ENCODE measurements around the gene PRDM10.

Gene PRDM10

DNA sequence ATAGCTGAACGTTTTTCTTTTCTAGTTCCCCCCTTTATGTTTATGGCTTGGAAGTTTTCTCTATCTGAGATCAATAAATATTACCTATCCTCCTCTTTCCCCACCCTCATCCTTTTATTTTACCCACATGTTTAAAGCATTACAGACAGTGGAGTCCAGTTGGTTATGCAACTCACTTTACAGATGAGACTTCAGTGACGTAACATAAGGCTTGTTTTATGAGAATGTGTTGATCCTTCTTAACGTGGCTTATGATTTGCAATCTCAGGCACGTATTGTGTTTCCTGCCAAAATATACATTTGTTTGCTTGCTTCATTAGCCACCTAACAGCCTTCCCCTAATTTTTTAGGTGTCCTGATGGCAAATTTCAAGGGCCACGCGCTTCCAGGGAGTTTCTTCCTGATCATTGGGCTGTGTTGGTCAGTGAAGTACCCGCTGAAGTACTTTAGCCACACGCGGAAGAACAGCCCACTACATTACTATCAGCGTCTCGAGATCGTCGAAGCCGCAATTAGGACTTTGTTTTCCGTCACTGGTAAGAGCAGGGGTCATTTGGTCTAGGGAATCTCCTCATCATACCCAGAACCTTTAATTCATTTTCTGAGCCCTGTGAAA, 150.4 kb downstream of the PRDM10 start:
- DNase-seq = no peak
- TF ChIP-seq, protein P1, sequence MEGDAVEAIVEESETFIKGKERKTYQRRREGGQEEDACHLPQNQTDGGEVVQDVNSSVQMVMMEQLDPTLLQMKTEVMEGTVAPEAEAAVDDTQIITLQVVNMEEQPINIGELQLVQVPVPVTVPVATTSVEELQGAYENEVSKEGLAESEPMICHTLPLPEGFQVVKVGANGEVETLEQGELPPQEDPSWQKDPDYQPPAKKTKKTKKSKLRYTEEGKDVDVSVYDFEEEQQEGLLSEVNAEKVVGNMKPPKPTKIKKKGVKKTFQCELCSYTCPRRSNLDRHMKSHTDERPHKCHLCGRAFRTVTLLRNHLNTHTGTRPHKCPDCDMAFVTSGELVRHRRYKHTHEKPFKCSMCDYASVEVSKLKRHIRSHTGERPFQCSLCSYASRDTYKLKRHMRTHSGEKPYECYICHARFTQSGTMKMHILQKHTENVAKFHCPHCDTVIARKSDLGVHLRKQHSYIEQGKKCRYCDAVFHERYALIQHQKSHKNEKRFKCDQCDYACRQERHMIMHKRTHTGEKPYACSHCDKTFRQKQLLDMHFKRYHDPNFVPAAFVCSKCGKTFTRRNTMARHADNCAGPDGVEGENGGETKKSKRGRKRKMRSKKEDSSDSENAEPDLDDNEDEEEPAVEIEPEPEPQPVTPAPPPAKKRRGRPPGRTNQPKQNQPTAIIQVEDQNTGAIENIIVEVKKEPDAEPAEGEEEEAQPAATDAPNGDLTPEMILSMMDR (IDR thresholded peaks at IDR 0.05) = no peak
- Mint-ChIP-seq H3K9me3 (no peaks in the 10 kb centered on the region), H3K4me3 (no peak overlapping the region), H3K4me1 (peaks cover under 1% of the 10 kb centered on the region), H3K36me3 (ENCODE audit: low read depth) (no peaks in the 10 kb centered on the region), H3K27ac (peak overlapping the region; percentile 91), H3K27me3 (ENCODE audit: low read depth, poor library complexity) (peaks cover 6% of the 10 kb centered on the region)
